Brain microvascular endothelial cell (primary cell): Measurements from ENCODE around the gene SPACA9.

ENCODE experiments used
- DNase-seq: peaks from one replicate; pipeline ENCODE4 v3.0.0-alpha.2; 2020
- H3K27ac ChIP-seq: fragments of 250-450 bp; sonication (Bioruptor Pico); 2 replicates; pipeline ENCODE4 v1.5.1; 2020; ENCODE audit warnings: mild to moderate bottlenecking, moderate library complexity
- H3K27me3 ChIP-seq: fragments of 250-450 bp; sonication (Bioruptor Pico); replicated peaks from 2 replicates; pipeline ENCODE4 v1.5.1; 2020; ENCODE audit warnings: mild to moderate bottlenecking
- H3K36me3 ChIP-seq: fragments of 250-450 bp; sonication (Bioruptor Pico); replicated peaks from 2 replicates; pipeline ENCODE4 v1.5.1; 2020; ENCODE audit warnings: mild to moderate bottlenecking
- H3K4me3 ChIP-seq: 2 replicates; pipeline ENCODE4 v1.5.1; 2011; ENCODE audit warnings: low read depth, mild to moderate bottlenecking, control low read depth, low read length, moderate library complexity
- in situ Hi-C: cut with HindIII; loops from 2 replicates; pipeline ENCODE4 v1.10.0; 2017; ENCODE audit warnings: low sequenced_read_pairs, low pct_ligation_motif_present
- TF ChIP-seq, protein P1 (sequence below): IDR thresholded peaks from 2 replicates; pipeline ENCODE4 v1.5.1; 2011; ENCODE audit warnings: low read depth, mild to moderate bottlenecking, moderate library complexity, low read length, control low read depth, inconsistent platforms; ENCODE audit errors: missing control alignments

SPACA9 gene

GRCh38 chr9:132909311-132909710 is 30.6 kb downstream of the SPACA9 start:
- in situ Hi-C loops, result no loop called here
- Histone ChIP-seq H3K36me3 (peaks cover 27% of the 10 kb centered on the region), H3K4me3 (no peak overlapping the region), H3K27me3 (no peaks in the 10 kb centered on the region), H3K27ac (no peak overlapping the region)
- DNase-seq, result no peak
- TF ChIP-seq, protein P1, sequence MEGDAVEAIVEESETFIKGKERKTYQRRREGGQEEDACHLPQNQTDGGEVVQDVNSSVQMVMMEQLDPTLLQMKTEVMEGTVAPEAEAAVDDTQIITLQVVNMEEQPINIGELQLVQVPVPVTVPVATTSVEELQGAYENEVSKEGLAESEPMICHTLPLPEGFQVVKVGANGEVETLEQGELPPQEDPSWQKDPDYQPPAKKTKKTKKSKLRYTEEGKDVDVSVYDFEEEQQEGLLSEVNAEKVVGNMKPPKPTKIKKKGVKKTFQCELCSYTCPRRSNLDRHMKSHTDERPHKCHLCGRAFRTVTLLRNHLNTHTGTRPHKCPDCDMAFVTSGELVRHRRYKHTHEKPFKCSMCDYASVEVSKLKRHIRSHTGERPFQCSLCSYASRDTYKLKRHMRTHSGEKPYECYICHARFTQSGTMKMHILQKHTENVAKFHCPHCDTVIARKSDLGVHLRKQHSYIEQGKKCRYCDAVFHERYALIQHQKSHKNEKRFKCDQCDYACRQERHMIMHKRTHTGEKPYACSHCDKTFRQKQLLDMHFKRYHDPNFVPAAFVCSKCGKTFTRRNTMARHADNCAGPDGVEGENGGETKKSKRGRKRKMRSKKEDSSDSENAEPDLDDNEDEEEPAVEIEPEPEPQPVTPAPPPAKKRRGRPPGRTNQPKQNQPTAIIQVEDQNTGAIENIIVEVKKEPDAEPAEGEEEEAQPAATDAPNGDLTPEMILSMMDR, result no peak

DNA sequence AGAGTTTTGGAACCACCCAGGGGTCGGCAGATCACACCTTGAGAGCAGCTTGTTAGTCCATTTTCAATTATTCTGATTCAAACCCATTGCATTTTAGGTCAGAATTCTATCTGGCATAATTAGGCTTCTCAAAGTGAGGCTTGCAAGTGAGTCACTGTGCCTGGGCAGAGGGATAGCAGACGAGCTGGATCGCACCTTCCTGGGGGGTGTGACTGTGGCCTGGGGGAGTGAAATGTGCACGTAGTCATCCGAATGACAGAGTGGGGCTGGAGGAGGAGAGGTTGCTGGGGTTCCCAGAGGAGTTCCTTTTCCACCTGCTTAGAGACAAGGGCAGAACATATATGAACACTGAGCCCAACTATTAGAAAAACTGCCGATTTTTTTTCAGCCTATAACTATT is 31.7 kb downstream of the SPACA9 start:
- TF ChIP-seq, protein P1, result no peak
- in situ Hi-C loops, result no loop called here
- no peak overlapping the region for H3K27ac ChIP-seq
- no peak for DNase-seq
- H3K27me3 ChIP-seq, result no peaks in the 10 kb centered on the region
- no peak overlapping the region for H3K4me3 ChIP-seq
- H3K36me3 ChIP-seq, result peaks cover 26% of the 10 kb centered on the region

- H3K4me3 ChIP-seq, result no peak overlapping the region
- in situ Hi-C loops, result no loop called here
- H3K36me3 ChIP-seq, result peaks cover 32% of the 10 kb centered on the region
- H3K27ac ChIP-seq, result no peak overlapping the region
- no peak for DNase-seq
- H3K27me3 ChIP-seq, result no peaks in the 10 kb centered on the region
- TF ChIP-seq, protein P1, result no peak
Observed at GRCh38 chr9:132912131-132912530, 33.4 kb downstream of the SPACA9 start.

DNA sequence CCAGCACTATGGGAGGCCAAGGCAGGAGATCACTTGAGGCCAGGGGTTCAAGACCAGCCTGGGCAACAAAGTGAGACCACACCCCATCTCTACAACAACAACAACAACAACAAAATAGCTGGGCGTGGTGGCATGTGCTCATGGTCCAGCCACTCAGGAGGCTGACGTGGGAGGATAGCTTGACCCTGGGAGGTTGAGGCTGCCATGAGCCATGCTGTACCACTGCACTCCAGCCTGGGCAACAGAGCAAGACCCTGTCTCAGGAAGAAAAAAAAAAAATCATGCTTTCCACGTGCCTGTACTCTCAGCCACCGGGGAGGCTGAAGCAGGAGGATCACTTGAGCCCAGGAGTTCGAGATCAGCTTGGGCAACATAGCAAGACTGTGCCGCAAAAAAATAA is 36.2 kb downstream of the SPACA9 start:
- H3K27me3 ChIP-seq, result no peaks in the 10 kb centered on the region
- in situ Hi-C loops, result no loop called here
- TF ChIP-seq, protein P1, result no peak
- DNase-seq, result no peak
- no peak overlapping the region for H3K4me3 ChIP-seq
- H3K36me3 ChIP-seq, result peaks cover 30% of the 10 kb centered on the region
- no peak overlapping the region for H3K27ac ChIP-seq

DNA sequence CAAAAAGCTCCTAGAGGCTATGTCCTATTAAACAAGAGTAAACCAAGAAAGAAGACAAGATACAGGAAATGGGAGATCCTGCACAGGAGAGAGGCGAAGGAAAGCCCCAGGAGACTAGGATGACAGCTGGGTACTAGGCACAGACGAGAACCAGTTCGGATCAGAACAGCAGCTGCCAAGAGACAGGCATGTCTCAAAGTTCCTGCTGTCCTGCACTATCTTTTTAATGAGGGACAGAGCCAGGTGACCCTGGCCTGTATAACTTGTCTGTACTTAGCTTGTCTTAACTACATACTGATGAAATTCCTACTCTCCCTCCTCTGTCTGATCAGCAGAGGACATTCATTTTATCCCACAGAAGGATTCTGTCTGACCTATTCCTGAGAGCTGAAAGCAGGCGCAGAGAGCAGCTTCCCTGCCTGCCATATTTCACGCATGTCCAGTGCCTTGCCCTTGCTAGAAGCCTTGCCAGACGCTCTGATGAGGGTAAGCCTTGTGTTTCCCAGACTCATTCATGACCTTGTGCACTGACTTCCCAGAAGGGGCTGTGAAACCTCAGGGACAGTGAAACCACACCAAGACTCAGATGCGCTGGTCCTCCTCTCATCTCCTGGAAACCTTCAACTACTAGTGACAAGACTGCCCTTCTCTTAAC is 41.0 kb downstream of the SPACA9 start:
- H3K36me3 ChIP-seq, result peaks cover 58% of the 10 kb centered on the region
- in situ Hi-C loops, result no loop called here
- H3K4me3 ChIP-seq, result no peak overlapping the region
- no peak for DNase-seq
- H3K27ac ChIP-seq, result no peak overlapping the region
- TF ChIP-seq, protein P1, result no peak
- no peaks in the 10 kb centered on the region for H3K27me3 ChIP-seq

GRCh38 chr9:132923346-132923902 is 44.7 kb downstream of the SPACA9 start:
- Histone ChIP-seq H3K4me3 (no peak overlapping the region), H3K27me3 (no peaks in the 10 kb centered on the region), H3K27ac (no peak overlapping the region), H3K36me3 (peaks cover 56% of the 10 kb centered on the region)
- TF ChIP-seq, protein P1, result no peak
- DNase-seq, result no peak
- in situ Hi-C loops, result no loop called here
